ENCODE measurements around the gene CFTR.

DNA sequence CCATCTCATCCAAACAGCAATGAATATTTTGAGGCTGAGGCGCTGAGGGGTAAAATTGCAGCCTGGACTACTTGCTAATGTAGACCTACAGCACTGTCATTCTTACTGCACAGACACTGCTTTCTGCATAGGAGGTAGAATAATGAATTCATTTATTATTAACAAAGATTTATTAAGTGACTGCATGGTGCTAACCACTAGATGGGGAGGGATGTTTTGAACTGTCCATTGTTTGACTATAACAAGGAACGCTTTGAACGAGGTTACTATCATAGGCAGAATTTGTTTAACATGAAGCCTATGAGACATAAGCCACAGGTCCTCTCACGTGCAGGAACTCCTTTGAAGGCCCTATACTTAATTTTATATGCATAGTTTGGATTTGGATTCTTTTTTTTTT, 143.8 kb downstream of the CFTR start:
- TF ChIP-seq, protein P1, sequence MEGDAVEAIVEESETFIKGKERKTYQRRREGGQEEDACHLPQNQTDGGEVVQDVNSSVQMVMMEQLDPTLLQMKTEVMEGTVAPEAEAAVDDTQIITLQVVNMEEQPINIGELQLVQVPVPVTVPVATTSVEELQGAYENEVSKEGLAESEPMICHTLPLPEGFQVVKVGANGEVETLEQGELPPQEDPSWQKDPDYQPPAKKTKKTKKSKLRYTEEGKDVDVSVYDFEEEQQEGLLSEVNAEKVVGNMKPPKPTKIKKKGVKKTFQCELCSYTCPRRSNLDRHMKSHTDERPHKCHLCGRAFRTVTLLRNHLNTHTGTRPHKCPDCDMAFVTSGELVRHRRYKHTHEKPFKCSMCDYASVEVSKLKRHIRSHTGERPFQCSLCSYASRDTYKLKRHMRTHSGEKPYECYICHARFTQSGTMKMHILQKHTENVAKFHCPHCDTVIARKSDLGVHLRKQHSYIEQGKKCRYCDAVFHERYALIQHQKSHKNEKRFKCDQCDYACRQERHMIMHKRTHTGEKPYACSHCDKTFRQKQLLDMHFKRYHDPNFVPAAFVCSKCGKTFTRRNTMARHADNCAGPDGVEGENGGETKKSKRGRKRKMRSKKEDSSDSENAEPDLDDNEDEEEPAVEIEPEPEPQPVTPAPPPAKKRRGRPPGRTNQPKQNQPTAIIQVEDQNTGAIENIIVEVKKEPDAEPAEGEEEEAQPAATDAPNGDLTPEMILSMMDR (IDR thresholded peaks at IDR 0.05), result no peak
- TF ChIP-seq EZH2 (IDR thresholded peaks at IDR 0.05) (no peak), EZH2phosphoT487 (IDR thresholded peaks at IDR 0.05) (no peak)

Measured in neural progenitor cell (in vitro differentiated cells).